Hepatocyte (in vitro differentiated cells): Measurements from ENCODE around the gene GRIK1. TPM values are rescaled to one million over a fixed set of nuclear protein-coding genes. Genes with fewer than 3 reads are reported as not detected.

Experiments used
- DNase-seq: peaks from one replicate; pipeline ENCODE4 v3.0.0-alpha.2; 2016; ENCODE audit warnings: low spot score
- H2AFZ ChIP-seq: fragments of 200-600 bp; sonication (generic); 2 replicates; pipeline ENCODE4 v1.6.0; 2016; ENCODE audit warnings: antibody characterized with exemption, mild to moderate bottlenecking
- H3K27ac ChIP-seq: fragments of 200-600 bp; sonication (generic); 2 replicates; pipeline ENCODE4 v1.5.1; 2016; ENCODE audit warnings: mild to moderate bottlenecking
- H3K27me3 ChIP-seq: fragments of 200-600 bp; sonication (generic); 2 replicates; pipeline ENCODE4 v1.6.1; 2016
- H3K36me3 ChIP-seq: fragments of 200-600 bp; sonication (generic); replicated peaks from 2 replicates; pipeline ENCODE4 v1.5.1; 2016; ENCODE audit warnings: low read depth; ENCODE audit not compliant: insufficient read depth
- H3K4me1 ChIP-seq: fragments of 200-600 bp; sonication (generic); 2 replicates; pipeline ENCODE4 v1.5.1; 2016; ENCODE audit warnings: mild to moderate bottlenecking, moderate library complexity; ENCODE audit not compliant: insufficient read depth
- H3K4me2 ChIP-seq: fragments of 200-600 bp; sonication (generic); 2 replicates; pipeline ENCODE4 v1.6.0; 2016
- H3K4me3 ChIP-seq: fragments of 200-600 bp; sonication (generic); 2 replicates; pipeline ENCODE4 v1.5.1; 2016; ENCODE audit warnings: mild to moderate bottlenecking
- H3K79me2 ChIP-seq: fragments of 200-600 bp; sonication (generic); 2 replicates; pipeline ENCODE4 v1.6.0; 2017; ENCODE audit warnings: mild to moderate bottlenecking
- H3K9me2 ChIP-seq: fragments of 200-600 bp; sonication (generic); replicated peaks from 2 replicates; pipeline ENCODE4 v1.6.0; 2017; ENCODE audit warnings: mild to moderate bottlenecking; ENCODE audit not compliant: insufficient read depth
- H3K9me3 ChIP-seq: fragments of 200-600 bp; sonication (generic); 2 replicates; pipeline ENCODE4 v1.5.1; 2016; ENCODE audit warnings: low read depth, mild to moderate bottlenecking
- H4K20me1 ChIP-seq: fragments of 200-600 bp; sonication (generic); 2 replicates; pipeline ENCODE4 v1.6.0; 2016; ENCODE audit warnings: mild to moderate bottlenecking; ENCODE audit not compliant: insufficient read depth, poor library complexity, severe bottlenecking
- CTCF ChIP-seq: fragments of 200-600 bp; sonication (generic); IDR thresholded peaks from 2 replicates; pipeline ENCODE4 v1.5.1; 2016; ENCODE audit warnings: antibody characterized with exemption, mild to moderate bottlenecking; ENCODE audit not compliant: poor library complexity
- EZH2 ChIP-seq: fragments of 200-600 bp; sonication (generic); IDR thresholded peaks from 2 replicates; pipeline ENCODE4 v1.6.1; 2016; ENCODE audit warnings: antibody characterized with exemption, mild to moderate bottlenecking, borderline replicate concordance
- EZH2phosphoT487 ChIP-seq: fragments of 200-600 bp; sonication (generic); IDR thresholded peaks from one replicate; pipeline ENCODE4 v1.6.1; 2018; ENCODE audit warnings: antibody characterized with exemption, mild to moderate bottlenecking, low read depth, moderate library complexity; ENCODE audit not compliant: unreplicated experiment, severe bottlenecking
- WGBS: methylation state at CpG from one replicate; pipeline ENCODE4 v1.1.6; 2016; ENCODE audit warnings: low lambda C conversion rate; ENCODE audit errors: missing lambda C conversion rate; 5-methylcytosine and 5-hydroxymethylcytosine counted together
- polyA plus RNA-seq: library from polyadenylated mRNA; unstranded; fragments of >200 nt; fragmentation: Nextera tagmentation; extraction: Ambion mirVana; gene quantifications from 2 replicates; pipeline ENCODE4 v1.2.1, GENCODE V29; 2016
- total RNA-seq: library from RNA; depleted of rRNA; stranded (reverse); fragments of >200 nt; gene quantifications from 2 replicates; pipeline ENCODE4 v1.2.3, GENCODE V29; 2014

Gene GRIK1
- total and polyA plus RNA-seq, 2 experiments from 2014 or later: 0.77 to 2.3 TPM

GRCh38 chr21:29637134-29637533 lies 302.7 kb downstream of the GRIK1 start:
- Histone ChIP-seq H3K9me3 (no peaks in the 10 kb centered on the region), H3K4me2 (no peak overlapping the region), H3K27me3 (no peaks in the 10 kb centered on the region), H3K4me1 (no peaks in the 10 kb centered on the region), H2AFZ (no peak overlapping the region), H3K4me3 (no peak overlapping the region), H3K9me2 (no peaks in the 10 kb centered on the region), H3K79me2 (no peaks in the 10 kb centered on the region), H3K36me3 (no peaks in the 10 kb centered on the region), H4K20me1 (no peaks in the 10 kb centered on the region), H3K27ac (no peak overlapping the region)
- TF ChIP-seq EZH2phosphoT487 (no peak), CTCF (no peak), EZH2 (no peak)
- 93% methylated on average over 4 of the region's 4 CpGs for WGBS
- DNase-seq: no peak

- Histone ChIP-seq H3K9me3 (no peaks in the 10 kb centered on the region), H3K4me3 (no peak overlapping the region), H3K4me1 (no peaks in the 10 kb centered on the region), H3K27ac (no peak overlapping the region), H2AFZ (no peak overlapping the region), H4K20me1 (no peaks in the 10 kb centered on the region), H3K27me3 (no peaks in the 10 kb centered on the region), H3K9me2 (no peaks in the 10 kb centered on the region), H3K4me2 (no peak overlapping the region), H3K36me3 (no peaks in the 10 kb centered on the region), H3K79me2 (no peaks in the 10 kb centered on the region)
- WGBS: 79% methylated on average over 4 of the region's 4 CpGs
- TF ChIP-seq CTCF (no peak), EZH2 (no peak), EZH2phosphoT487 (no peak)
- no peak for DNase-seq
Observed at GRCh38 chr21:29634418-29634817, 305.4 kb downstream of the GRIK1 start.

GRCh38 chr21:29633756-29634155 lies 306.0 kb downstream of the GRIK1 start:
- H4K20me1 ChIP-seq: no peaks in the 10 kb centered on the region
- no peak overlapping the region for H3K4me3 ChIP-seq
- no peak for DNase-seq
- H3K79me2 ChIP-seq: no peaks in the 10 kb centered on the region
- H3K4me1 ChIP-seq: no peaks in the 10 kb centered on the region
- no peaks in the 10 kb centered on the region for H3K27me3 ChIP-seq
- H2AFZ ChIP-seq: no peak overlapping the region
- H3K27ac ChIP-seq: no peak overlapping the region
- TF ChIP-seq EZH2phosphoT487 (no peak), EZH2 (no peak), CTCF (no peak)
- no peaks in the 10 kb centered on the region for H3K9me2 ChIP-seq
- 86% methylated on average over 2 of the region's 2 CpGs for WGBS
- no peaks in the 10 kb centered on the region for H3K36me3 ChIP-seq
- no peaks in the 10 kb centered on the region for H3K9me3 ChIP-seq
- no peak overlapping the region for H3K4me2 ChIP-seq

GRCh38 chr21:29630441-29630840 lies 309.4 kb downstream of the GRIK1 start:
- Histone ChIP-seq H3K27me3 (no peaks in the 10 kb centered on the region), H4K20me1 (no peaks in the 10 kb centered on the region), H3K4me1 (no peaks in the 10 kb centered on the region), H3K9me2 (no peaks in the 10 kb centered on the region), H3K36me3 (no peaks in the 10 kb centered on the region), H3K9me3 (no peaks in the 10 kb centered on the region), H2AFZ (no peak overlapping the region), H3K79me2 (no peaks in the 10 kb centered on the region), H3K4me2 (no peak overlapping the region), H3K4me3 (no peak overlapping the region), H3K27ac (no peak overlapping the region)
- 67% methylated on average over 3 of the region's 3 CpGs for WGBS
- DNase-seq: no peak
- TF ChIP-seq EZH2phosphoT487: no peak
- no peak for TF ChIP-seq CTCF
- no peak for TF ChIP-seq EZH2
